ENCODE results near the gene GRIP2.

GRIP2 gene

DNA sequence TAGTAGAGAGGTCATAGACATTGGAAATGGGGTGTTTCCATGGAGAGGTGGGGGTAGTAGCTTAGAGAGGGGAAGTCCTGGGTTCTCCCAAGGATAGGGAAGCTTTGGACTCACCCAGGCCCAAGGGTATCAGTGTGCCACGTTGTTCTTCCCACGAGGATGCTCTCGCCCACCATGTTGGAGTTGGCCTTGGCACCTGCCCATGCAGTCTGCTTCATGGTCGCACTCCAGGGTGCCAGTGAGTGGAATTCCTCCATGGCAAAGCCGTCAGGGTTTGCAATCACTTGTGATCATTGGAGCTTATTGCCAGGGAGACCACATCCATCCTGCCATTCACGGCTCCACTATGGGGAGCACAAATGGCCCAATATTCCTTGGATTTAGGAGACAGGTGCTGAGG lies 60.6 kb downstream of the GRIP2 start:
- no peak for DNase-seq (ENCODE audit: low read depth, low spot score)
- no peak overlapping the region for H3K4me3 ChIP-seq (ENCODE audit: low read length)

DNA sequence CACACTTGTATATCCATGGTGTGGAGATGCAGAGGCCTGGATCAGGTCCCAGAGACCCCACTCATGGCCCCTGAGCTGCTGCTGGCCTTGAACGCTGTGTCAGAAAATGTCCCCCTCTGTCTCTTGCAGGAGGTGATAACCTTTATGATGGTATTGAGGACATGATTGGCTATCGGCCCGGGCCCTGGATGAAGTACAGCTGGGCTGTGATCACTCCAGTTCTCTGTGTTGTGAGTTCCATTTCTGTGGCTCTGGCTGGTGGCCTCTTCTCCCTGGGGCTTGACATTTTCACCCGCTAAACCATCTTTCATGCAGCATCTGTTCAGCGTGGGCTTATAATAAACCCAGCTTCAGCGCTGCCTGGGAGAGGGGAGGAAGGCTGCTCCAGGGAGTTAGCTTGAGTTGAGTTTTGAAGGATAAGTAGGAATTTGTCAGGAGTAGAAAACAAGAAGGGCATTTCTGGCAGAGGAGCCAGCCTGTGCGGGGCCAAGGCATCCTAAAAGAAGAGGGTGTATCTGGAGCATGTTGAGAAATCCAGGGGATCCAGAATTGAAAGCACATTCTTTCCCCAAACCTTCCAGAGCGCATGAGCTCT lies 61.1 kb downstream of the GRIP2 start:
- no peak for DNase-seq (ENCODE audit: low read depth, low spot score)
- no peak overlapping the region for H3K4me3 ChIP-seq (ENCODE audit: low read length)

DNA sequence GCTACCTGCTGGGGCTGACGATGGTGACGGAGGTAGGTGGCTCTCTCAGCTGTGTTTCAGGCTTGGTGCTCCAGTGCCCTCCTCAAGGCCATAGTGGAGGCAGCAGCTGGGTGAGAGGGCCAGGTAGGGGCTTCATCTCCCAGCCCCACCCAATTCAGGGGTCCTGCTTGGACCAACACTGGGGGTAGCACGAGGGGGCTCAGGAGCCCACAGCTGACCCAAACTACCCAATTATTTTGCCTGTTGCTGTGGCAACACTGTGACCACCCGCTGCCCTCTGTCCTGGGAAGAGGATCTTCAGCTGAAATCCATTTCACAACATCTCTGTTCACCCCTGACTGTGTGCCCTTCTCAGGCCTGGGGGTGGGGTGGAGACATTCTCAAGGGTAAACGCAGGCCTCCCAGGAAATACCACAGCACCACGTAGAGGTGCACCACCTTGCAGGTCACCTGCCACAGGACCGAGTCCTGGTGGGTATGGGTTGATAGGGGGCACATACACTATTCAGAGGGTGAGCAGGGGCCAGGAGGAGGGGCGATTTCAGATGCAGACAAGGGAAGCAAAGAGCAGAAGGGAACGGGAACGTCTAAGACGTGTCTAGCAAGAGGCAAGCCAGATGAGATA lies 62.7 kb downstream of the GRIP2 start:
- H3K4me3 ChIP-seq (ENCODE audit: low read length): no peak overlapping the region
- no peak for DNase-seq (ENCODE audit: low read depth, low spot score)

DNA sequence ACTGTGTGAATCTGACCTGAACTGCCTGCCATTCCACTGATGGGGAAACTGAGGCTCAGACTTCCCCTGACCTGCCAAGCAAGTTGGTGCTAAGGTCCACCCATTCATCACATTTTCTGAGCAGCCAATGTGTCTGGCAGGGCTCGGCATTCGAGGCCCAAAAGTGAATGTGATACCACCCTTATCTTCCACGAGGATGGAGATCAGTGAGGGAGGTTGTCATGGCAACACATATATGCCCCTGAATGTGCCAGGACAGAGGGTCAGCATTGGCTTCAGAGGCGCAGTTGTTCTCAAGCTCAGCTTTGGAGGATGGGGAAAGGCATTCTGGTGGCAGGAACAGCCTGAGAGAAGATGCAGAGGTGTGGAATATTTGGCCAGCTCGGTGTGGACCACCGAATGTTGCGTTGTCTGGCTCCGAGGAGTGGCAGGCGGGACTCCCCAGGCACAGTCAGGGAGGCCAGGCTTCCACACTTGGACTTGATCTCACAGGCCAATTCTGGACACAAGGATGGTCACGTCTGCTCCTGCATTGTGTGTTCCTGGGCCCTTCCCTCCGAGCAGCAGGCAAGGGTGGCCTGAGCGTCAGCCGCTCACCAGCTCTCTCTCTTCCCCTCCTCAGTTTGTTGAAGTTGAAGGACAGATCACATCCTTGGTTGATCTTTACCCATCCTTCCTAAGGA lies 63.4 kb downstream of the GRIP2 start:
- no peak overlapping the region for H3K4me3 ChIP-seq (ENCODE audit: low read length)
- no peak for DNase-seq (ENCODE audit: low read depth, low spot score)

DNA sequence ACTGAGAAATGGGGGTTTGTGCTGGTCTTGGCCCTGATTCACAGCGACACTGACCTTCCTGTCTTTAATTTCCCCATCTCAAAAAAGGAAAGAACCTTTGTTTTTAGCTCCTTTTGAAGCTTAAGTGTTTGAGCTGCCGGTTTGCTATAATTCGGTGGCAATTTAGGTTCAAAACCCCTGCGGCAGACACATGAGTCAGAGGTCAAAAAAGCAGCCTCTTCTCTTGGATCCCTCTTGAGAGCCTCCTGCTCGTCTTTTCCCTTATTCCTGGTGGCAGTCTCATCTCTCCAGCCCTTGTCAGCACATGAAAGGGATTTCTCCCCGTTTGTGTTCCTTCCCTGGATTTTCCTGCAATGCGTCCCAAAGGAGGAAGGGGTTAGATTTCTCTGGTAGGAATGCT lies 64.5 kb downstream of the GRIP2 start:
- no peak overlapping the region for H3K4me3 ChIP-seq (ENCODE audit: low read length)
- DNase-seq (ENCODE audit: low read depth, low spot score): no peak

DNA sequence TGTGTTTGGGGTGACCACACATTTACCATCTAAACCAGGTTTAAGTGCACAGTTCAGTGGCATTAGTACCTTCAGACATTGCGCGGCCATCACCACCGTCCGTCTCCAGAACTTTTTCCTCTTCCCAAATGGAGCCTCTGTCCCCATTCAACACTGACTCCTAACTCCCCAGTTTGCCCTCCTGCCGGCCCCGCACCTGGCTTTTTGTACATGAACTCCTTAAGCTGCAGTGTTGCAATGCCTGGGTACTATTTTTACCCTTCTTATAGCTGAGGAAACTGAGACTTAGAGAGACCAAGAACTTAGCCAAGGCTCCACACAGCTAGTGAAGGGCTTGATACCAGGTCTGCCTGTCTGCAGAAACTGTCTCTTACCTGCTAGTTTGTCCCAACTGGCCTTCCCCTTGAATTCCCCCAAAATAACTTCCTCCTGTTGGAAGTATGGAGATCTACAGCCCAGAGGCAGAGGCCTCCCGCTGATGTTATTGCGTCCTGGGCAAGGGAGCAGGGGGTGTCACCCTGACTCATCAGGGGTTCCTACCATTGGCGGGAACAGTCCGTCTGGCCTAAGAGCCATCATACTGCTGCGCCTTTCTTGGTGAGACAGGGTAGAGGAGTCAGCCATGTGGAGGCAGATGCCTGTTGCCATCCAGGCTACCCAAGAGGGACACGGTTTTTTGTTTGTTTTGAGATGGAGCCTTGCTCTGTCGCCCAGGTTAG lies 65.6 kb downstream of the GRIP2 start:
- no peak for DNase-seq (ENCODE audit: low read depth, low spot score)
- no peak overlapping the region for H3K4me3 ChIP-seq (ENCODE audit: low read length)

DNA sequence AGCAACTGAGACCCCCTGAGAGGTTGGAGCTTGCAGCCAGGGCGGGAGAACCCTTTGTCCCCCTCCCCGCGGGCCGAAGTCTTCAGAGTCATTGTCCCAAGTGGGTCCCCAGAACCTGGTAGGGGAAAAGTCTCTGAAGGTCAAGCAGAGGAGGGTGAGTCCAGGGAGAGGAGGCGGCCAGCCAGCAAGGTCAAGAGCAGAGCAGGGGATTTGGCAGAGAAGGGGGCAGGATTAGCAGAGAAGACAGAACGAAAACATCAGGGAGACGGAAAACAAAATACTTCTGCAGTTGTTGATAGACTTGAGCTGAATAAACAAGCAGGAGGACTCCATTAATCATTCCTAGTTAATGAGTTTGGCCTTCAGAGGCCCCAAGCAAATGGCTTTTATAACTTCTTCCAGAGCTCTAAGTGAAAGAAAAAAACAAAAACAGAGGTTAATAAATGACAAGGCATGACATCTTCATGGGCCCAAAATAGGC lies 66.7 kb downstream of the GRIP2 start:
- no peak overlapping the region for H3K4me3 ChIP-seq (ENCODE audit: low read length)
- no peak for DNase-seq (ENCODE audit: low read depth, low spot score)

DNA sequence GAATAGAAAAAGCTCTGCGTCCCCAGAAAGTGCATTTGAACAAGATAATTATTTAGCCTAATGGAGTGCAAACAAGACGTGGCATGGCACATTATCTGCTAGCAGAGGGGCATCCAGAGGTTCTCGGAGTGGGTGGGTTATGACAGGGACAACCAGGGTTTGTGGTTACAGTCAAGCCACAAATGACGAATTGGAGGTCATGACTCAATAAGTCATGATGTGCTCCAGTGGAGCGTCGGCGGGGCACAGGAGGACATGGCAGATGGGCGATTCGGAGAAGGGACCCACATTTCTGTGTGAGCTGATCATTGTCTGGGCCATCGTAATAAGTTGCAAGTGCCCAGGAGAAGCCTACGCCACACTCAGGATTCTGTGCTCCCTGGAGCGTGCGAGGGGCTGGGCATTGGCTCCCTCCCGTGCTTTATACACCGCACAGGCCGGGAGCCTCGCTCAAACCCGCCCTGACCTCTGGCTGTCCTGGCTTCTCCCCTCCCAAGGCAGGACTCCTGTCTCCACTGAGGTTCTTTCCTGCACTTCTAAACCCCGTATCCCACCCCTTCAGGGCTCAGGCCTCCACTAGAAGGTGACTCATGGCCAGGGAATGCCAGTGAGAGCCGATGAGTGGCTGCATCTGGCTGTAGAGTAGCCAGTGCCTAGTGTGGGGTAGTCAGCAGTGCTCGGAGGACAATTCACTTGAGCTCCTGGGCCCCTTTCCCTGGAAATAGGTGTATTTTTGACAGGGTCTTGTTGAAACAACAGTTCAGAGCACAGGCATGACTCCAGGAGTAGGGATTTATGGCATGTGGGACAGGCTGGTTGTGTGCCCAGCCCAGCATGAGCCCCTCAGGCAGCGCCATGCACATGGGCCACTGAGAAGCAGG lies 67.4 kb downstream of the GRIP2 start:
- no peak overlapping the region for H3K4me3 ChIP-seq (ENCODE audit: low read length)
- no peak for DNase-seq (ENCODE audit: low read depth, low spot score)

DNA sequence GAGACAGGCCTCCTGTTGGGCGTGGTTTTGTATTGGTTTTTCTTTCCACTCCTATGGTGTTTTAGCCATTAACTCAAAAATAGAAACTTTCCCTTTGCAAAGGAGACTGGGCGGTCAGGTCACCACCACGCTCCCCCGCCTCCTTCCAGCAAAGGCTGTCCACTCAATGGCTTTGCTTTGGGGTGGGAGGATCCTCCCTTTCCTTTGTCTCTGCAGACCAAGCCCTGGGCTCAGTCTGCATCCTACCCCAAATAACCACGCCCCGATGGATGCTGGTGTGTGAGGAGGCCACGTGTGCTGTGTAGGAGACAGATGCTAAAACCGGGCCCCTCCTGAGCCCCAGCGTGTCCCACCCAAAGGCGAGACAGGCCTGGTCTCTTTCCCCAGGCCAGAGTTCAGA lies 68.5 kb downstream of the GRIP2 start:
- H3K4me3 ChIP-seq (ENCODE audit: low read length): no peak overlapping the region
- no peak for DNase-seq (ENCODE audit: low read depth, low spot score)

DNA sequence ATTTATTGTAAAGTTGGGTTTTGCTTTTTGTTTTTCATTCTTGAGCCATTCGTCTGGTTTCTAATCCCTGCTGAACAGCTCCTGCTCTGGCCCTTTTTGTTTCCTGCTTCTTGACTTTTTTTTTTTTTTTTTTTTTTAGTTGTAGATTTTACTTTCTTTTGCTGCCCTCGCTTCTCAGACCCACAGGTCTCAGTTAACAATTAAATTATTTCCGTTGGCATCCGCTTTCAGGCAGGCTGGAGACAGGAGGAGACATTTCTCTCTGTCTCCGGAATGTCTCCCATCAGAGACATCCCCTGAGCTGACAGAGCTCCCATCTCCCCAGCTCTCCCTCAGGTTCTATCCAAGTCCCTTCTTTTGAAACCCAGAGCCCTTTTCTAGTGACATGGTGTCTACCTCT lies 69.1 kb downstream of the GRIP2 start:
- no peak overlapping the region for H3K4me3 ChIP-seq (ENCODE audit: low read length)

DNA sequence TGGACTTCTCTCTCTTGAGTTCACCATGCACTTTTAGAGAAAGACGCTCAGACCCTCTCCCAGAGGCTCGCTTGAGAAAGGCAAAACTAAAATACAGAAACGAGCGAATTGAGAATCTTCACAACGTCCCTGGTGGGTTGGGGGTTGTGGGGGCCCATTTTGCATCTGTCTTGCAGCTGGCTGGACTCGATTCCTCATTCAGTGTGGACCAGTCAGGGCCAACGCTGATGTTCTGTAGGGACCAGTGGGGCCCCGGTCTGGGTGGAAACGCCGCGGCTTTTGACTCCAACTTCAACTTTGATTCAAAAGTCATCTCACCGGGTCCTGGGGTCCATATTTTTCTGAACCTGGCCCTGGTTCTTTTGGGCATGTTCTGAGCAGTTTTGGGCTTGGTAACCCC lies 69.7 kb downstream of the GRIP2 start:
- no peak for DNase-seq (ENCODE audit: low read depth, low spot score)
- H3K4me3 ChIP-seq (ENCODE audit: low read length): no peak overlapping the region

More for the DNA sequence above, 69.1 kb downstream of the GRIP2 start:
- DNase-seq (ENCODE audit: low read depth, low spot score): no peak

DNA sequence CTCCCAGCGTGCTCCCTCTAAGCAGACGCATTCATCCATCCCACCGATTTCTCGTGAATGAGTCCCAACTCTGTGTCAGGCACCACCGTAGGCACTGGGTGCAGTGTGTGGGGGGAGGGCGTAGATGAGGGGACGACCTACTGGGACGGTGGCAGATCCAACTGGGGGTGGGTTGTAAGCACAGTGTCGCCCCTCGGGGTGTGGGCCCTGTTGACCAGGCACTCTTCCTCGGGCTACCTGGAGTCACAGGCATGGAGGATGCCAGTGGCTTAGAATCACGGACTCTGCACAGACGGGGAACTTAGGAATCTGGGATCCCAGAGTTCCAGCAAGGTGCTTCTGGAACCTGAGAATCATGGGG lies 71.5 kb downstream of the GRIP2 start:
- DNase-seq (ENCODE audit: low read depth, low spot score): no peak
- no peak overlapping the region for H3K4me3 ChIP-seq (ENCODE audit: low read length)

DNA sequence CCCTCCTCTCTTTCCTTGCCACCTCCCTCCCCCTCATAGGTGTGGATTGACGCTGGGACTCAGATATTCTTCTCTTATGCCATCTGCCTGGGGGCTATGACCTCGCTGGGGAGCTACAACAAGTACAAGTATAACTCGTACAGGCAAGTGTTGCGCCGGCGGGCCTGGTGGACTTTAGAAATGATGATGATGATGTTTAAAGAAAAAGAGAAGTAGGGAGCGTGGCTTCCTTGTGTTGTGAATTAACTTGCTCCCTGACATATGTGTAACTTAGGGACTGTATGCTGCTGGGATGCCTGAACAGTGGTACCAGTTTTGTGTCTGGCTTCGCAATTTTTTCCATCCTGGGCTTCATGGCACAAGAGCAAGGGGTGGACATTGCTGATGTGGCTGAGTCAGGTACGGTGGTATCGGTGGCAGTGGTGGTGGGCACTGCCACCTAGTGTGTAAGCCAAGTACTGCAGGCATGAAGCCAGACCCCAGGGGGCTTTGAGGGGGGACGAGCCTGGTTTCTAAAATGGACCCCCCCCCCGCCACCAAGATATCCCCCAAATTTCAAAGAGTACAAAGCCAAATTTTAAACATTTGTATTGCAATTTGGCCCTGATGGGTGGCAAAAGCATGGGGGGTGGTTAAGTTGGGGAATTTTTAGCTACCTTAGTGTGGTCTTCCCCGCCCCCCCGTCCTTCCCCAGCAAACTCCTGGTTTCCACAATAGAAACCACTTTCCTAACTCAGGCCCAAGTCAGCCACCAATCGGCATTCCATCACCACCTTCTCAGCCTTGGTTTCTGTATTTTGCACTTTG lies 72.1 kb downstream of the GRIP2 start:
- DNase-seq (ENCODE audit: low read depth, low spot score): no peak
- no peak overlapping the region for H3K4me3 ChIP-seq (ENCODE audit: low read length)

DNA sequence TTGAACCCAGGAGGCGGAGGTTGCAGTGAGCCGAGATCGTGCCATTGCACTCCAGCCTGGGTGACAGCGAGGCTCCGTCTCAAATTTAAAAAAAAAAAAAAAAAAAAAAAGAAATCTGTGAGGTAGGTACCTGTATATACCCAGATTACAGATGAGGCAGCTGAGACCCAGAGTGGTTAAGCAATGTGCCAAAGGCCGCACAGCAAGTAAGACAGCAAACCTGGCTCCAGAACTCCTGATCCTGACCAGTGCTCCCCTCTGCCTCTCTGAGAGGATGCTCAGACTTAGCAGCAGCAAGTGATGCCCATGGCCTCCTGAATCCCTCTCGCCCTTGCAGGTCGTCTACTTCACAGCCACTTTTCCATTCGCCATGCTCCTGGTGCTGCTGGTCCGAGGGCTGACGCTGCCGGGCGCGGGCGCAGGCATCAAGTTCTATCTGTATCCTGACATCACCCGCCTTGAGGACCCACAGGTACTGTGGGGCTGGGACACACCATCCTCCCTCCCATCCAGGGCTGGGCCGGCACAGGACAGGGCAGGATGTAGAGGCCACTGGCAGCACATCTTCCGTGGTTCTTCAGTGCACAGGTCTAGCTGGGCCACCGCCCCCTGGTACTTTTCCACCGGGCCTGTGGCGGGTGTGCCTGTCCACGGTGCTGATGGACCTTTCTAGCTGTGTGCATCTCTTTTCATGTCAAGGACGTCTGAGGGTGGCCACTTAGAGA lies 73.8 kb downstream of the GRIP2 start:
- DNase-seq (ENCODE audit: low read depth, low spot score): no peak
- no peak overlapping the region for H3K4me3 ChIP-seq (ENCODE audit: low read length)

DNA sequence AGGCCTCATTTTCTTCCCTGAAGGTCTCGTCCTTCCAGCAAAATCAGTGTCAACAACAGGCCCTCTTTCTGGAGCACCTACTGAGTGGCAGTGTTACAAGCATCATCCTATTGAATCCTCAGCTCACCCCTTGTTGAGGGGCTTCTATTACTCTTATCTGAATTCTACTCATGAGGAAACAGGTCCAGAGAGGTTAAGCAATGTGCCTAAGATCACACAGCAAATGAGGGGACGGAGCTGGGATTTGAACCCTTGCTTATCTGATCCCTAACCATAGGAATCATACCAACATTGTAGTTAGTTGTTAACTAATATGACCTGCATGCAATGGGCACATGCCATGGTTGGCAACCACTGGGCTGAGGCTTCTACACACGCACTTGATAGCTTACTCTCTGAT lies 74.7 kb downstream of the GRIP2 start:
- H3K4me3 ChIP-seq (ENCODE audit: low read length): no peak overlapping the region
- no peak for DNase-seq (ENCODE audit: low read depth, low spot score)

DNA sequence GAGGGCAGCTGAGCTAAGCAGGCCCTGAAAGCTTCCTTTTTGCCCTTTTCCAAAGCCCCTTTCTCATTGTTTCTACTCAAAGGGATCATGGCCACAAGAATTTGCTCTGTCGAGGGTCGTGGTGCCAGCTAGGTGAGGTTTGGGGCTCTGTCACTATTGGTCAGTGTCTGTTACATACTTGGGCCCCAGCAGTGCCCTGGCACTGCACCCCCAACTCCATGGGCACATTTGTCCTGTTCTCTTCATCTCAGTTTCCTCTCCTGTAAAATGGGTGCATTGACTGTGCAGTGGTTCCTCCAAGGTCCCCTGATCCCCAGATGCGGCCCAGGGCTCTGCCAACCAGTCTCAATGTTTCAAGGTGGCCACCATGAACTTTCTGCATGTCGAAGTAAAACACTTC lies 75.6 kb downstream of the GRIP2 start:
- no peak overlapping the region for H3K4me3 ChIP-seq (ENCODE audit: low read length)
- DNase-seq (ENCODE audit: low read depth, low spot score): no peak

DNA sequence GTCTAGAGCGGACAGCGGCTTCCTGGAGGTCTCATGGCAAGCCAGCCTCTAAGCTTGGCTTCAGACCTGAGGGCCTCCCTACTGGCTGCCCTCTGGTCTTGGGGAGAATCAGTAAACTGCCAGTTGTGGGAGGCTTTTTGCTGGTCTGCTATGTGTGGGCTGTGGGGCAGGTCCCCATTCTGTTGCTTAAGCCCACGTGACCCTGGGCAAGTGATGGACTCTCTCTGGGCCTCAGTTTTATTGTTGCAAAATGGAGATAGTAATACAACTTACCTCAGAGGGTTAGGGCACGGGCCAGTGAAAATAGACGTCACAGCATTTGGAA lies 76.0 kb downstream of the GRIP2 start:
- H3K4me3 ChIP-seq (ENCODE audit: low read length): no peak overlapping the region
- DNase-seq (ENCODE audit: low read depth, low spot score): no peak
